GM19099 (cell line): ENCODE data around the gene PRKAG2.

ENCODE experiments used
- POLR2A ChIP-seq: IDR thresholded peaks from 3 replicates; pipeline ENCODE4 v1.6.1; 2011; ENCODE audit warnings: low read depth; ENCODE audit not compliant: insufficient read length; ENCODE audit errors: extremely low read depth

The PRKAG2 gene

DNA sequence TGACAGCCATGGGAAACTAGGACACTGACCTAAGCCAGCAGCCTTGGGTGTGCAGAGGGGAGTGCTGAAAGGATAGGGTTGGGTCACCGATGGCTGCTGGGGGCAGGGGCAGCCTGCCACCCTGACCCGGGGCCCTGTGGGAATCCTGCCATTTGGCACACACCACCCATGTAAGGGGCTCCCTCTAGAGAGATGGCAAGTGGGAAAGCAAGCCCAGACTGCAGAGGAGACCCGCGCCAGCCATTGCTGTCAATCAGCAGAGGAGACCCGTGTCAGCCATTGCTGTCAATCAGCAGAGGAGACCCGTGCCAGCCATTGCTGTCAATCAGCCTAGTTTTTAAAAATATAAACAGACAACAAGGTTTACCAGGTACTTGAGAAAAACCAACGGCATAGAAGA lies 27.4 kb upstream of the PRKAG2 start:
- no peak for TF ChIP-seq POLR2A

DNA sequence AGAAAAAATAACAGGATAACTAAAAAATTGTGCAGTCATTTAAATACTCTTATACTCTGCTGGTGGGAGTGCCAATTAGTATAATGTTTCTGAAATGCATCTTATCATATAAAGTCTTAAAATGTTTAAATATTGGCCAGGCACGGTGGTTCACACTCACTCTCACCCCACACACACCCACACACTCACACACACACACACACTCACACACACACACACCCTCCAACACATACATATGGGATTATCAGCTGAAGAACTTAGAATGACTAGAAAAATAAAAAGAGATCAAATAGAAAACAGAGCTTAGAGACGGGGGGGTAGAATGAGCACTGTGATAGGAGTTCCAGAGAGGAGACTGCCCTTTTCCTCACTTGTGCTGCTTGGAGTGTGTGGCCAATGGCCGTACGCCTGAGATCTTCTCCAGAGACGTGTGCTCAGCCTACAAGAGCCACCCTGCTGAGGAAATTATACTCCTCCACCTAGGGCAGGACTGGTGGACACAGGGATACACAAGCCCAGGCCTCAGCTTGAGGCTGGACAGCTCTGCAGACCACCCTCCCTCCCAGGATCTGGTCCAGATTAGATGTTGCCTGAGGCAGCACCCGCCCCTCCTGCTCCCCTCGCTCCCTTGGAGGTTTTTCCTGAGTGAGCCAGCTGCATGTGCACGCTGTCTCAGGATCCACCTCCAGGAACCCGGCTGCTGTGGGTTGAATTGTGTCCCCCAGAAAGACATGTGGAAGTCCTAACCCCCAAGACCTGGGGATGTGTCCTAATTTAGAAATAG lies 26.5 kb upstream of the PRKAG2 start:
- no peak for TF ChIP-seq POLR2A

DNA sequence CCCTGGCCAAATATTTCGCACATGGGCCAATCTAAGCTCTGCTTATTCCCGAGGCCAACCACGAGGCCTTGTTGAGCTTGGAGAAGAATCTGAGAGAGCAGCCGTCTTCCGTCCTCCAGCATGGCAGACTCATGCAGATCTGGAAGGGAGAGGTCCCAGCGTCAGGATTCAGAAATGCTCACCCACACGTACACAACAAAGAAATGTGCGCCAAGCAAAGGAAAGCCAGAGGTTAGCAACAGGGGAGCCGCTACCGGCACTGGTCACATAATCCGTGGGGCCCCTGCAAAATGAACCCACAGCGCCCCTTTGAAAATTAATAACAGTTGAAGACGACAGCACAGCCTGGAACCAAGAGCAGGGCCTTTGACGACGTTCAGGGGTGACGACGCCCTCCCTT lies 25.4 kb upstream of the PRKAG2 start:
- no peak for TF ChIP-seq POLR2A

DNA sequence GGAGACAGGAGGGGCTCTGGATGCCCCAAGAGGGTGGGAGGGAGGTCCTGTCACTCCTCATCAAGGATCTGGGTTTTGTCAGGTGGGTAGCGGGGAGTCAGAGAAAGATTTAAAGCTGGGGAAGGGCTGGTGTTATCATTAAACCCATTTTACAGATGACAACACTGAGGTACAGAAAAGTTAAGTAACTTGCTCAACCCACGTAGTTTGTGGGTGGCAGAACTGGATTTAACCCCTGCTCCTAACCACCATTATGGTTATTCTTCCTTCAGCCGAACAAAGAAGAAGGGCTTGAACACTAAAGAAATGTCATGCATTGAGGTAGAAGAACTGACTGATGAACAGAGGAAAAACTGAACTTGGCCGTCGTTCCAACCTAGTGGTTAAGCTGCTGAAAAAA lies 24.9 kb upstream of the PRKAG2 start:
- no peak for TF ChIP-seq POLR2A

DNA sequence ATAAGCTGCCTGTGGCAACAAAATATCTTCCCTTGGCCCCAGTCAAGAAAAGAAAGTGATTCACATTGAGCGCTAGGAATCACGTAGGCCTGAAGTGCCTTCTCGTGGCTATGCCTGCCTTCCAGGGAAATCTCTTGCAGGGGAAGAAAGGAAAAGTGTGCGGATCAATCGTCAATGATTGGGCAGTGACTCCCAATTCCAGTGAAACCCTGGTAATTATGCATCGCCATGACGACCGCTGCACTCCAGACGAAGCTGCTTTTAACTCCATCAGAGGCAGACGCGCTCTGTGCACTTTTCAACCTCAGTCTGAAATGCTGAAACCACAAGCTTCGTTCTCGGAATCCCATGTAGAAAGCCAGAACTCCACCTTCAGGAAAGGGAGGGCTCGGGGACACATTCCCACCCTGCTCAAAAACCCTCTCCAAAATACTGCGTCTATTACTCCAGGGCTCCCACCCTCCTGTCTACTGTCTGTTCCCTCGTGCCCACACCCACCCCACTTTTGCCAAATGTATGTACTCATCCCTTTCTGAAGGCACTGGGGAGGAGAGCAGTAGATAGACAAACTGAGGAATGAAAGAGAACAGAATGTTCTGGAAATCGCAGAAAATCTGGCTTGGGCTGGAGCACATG lies 24.2 kb upstream of the PRKAG2 start:
- TF ChIP-seq POLR2A: no peak

DNA sequence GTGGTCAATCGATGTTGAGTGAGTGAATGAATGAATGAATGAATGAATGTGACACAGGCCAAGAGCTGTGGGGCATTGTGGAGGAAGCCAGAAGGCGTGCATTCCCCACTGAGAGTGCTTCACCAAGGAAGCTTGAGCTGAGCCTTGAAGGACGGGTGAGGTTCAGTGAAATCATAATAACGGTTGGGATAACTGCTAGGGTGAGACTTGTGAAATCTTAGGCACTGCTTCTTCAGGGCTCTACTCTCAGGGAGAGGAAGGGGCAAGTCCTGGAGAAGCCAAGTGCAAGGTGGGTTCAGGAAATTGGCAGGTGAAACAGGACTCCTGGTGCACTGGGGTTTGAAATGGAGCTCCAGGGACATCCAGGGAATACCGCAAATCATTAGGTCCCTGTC lies 23.7 kb upstream of the PRKAG2 start:
- TF ChIP-seq POLR2A: no peak

DNA sequence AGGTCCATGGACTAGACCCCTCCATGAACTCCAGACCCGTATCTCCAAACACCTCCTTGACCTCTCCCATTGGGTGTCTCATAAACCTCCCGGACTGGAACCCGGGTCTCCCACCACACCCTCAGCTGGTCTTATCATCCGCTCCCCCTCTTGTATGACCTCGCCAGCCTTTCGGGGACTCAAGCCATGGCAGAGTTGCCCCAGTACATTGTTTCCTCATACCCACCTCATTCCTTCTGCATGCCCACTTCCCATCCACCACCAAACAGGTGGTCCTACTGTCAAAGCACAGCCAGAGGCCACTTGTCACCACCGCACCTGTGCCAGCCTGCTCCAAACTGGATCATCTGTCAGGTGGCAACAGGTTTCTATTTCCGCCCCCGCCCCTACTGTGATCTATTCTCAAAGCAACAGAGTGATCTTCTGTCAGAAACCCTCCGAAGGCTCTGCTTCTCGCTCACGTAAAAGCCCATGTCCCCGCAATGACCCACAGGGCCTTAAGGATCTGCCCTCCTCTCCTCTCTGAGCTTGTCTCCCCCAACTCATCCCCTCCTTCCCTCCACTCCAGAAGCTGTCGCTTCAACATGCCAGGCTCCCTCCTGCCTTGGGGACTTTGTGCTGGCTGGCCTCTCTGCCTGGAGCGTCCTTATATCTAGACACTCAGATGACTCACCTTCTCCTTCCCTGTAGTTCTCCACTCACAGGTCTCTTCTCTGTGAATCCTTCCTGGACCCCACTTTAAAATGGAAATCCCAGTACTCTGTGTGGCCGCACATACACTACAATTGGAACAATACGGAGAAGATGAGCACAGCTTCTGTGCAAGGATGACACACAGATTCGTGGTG lies 22.8 kb upstream of the PRKAG2 start:
- TF ChIP-seq POLR2A: no peak

DNA sequence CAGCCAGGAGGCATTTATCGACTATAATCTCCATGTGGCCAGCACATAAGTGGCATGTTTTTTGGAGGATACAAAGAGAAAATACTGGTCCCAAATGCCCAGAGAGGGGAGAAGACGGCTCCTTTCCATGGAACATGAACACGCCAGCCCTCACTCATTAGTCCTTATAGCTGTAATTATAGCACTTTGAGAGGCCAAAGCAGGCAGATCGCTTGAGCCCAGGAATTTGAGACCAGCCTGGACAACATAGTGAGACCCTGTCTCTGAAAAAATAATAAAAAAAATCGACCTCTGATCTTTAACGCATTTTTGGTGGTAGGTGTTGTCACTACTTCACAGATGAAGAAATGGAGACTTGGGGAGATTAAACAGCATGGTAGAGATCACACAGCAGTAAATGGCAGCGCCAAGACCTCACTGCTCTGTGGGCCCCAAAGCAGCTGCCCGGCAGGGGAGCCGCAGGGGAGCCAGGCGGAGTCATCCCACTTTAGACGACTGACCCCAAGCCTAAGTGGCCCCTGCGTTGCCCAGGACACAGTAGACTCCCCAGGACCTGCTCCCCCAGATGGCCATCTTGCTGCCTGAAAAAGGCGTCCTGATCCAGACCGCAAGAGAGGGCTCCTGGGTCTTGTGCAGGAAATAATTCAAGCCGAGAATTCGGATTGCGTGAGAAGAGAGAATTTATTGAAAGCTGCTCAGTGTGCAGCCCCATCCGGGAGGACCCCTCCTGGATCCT lies 21.2 kb upstream of the PRKAG2 start:
- TF ChIP-seq POLR2A: no peak

DNA sequence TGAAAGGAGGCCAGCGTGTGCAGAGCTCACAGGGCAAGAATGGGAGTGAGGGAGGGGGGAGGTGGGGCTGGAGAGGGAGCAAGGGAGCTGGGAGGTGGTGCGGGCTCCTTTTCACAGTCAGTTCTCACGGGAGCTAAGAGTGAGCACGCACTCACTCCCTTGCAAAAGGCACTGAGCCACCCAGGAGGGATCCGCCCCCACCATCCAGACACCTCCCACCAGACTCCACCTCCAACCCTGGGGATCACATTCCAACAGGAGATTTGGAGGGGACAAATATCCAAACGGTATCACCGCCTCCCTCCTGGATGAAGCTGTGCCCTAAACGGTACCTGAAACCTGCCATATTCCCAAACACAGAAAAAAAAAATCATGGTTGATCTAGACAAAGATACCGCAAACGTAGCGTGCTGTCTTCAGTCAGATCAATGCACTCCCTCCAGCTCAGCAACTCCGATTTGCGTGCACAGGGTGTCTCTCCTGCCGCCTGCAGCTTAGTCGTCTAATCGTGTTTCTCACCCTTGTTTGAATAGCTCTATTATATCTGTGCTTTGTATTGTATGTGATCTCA lies 20.3 kb upstream of the PRKAG2 start:
- TF ChIP-seq POLR2A: no peak

DNA sequence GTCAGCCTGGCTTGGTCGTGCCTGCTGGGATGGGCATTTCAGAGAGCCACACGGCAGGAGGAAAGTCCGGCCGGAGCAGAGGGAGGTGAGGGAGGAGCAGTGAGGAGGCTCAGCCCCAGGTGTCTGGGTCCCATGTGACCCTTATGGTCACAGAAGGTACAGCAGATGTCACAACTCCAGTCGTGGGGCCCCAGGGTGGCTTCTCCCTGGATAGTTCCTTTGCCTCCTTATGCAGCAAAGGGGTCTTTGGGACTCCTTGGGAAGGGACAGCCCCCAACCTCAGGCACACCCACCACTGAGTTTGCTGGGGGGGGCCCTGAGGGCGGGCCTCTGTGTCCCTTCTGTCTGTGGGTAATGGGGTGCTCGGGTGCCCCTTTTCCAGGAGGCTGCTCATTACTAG lies 19.6 kb upstream of the PRKAG2 start:
- no peak for TF ChIP-seq POLR2A

DNA sequence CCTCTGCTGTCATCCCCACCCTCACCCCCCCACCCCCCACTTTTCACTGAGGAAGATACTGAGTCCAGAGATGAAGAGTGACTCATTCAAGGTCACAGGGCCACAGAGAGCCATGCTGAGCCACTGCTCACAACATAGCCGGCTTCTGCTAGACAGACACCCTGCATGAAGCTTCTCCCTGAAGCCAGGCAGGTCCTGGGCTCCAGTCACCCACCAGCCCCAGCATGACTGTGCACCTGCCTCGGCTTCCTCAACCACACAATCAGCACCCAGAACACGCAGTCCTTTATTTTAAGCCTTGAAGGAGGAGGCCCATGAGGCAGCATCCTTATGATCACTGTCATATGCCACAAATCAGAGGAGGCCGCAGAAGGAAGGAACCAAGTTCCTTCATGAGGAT lies 19.2 kb upstream of the PRKAG2 start:
- no peak for TF ChIP-seq POLR2A

DNA sequence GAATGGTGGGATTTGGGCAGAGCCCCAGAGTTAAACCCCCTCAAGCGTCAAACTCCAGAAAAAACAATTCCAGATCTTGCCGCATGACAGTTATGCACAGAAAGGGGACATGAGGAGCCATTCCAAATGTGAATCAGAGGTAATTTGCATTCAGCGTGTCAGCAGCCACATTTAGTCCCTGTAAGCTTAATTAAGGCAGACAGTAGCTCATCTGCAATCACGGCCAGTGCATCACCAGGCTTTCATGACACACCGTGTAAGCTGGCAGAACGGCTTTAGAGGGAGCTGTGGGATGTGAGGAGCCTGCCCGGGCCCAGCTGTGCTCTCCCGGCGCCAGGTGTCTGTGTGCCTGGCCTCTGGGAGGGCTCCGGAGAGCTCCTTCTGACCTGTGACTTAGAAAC lies 18.7 kb upstream of the PRKAG2 start:
- no peak for TF ChIP-seq POLR2A

DNA sequence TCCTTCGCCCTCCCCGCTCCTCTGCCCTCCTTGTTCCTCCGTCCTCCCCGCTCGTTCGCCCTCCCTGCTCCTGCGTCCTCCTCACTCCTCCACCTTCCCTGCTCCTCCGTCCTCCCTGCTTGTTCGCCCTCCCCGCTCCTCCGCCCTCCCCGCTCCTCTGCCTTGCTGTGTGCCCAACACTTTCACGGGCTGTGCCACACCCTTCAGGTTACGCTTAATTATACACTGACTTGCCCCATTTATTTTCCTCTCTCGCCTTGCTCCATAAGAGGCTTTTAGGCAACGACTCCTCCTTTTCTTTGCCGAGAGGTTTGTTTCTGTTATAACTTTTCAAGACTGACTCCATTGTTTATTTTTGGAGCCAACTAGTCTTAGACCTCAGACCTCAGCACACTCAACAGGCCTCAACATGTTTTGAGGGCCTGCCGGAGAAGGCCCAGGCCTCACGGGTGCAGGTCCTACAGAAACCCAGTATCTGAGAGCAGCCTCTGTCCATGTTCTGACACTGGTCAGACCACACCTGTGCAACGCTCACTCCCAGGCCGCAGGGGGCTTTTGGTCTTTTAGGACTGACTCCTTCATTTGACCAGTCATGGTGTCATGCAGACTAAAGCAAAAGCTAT lies 18.2 kb upstream of the PRKAG2 start:
- no peak for TF ChIP-seq POLR2A
